Astrocyte of the spinal cord (primary cell): Measurements from ENCODE around the gene GPR152.

Experiments
- DNase-seq: peaks from one replicate; pipeline ENCODE4 v3.0.0; 2011; ENCODE audit warnings: low read depth, low spot score
- H3K4me3 ChIP-seq: 2 replicates; pipeline ENCODE4 v1.5.1; 2011; ENCODE audit warnings: low read depth, mild to moderate bottlenecking, low read length, moderate library complexity
- in situ Hi-C: cut with HindIII; loops from 2 replicates; pipeline ENCODE4 v1.10.0; 2017; ENCODE audit warnings: low sequenced_read_pairs
- TF ChIP-seq, protein P1 (sequence below): IDR thresholded peaks from 2 replicates; pipeline ENCODE4 v1.5.1; 2012; ENCODE audit warnings: low read depth, mild to moderate bottlenecking, low read length, inconsistent platforms

Gene GPR152

DNA sequence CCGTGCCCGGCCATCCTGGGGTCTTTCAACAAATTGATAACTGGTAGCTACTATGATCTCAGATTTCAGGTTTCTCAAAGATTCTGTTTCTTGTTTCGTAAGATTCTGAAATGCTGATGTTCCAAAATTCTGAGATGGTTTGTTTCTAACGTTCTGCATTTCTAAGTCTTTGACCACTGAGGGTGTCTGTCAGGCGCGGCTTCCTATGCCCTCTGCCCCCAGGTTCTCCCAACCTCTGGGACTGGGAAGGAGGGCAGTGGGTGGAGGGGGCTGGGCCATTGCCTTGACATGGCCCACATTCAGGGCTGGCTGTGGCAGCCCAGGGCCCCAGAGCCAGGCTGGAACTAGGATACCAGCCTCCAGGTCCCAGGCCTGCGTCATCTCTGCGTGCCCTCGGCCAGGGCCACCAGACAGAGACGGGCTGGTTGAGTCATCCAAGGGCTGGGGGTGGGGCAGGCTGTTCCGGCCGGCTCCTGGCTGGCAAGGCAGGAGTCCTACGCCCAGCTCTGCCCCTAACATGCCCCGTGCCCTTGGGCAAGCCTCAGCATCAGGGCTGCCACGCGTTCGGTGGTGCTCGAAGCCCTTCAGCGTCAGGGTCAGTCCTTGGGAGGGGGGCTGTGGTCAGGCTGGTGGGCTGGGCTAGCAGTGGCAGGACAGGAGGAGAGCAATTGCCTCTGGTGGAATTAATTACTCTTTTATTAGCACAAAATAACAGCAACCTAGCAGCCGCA lies 11.3 kb upstream of the GPR152 start:
- DNase-seq: no peak
- TF ChIP-seq, protein P1, sequence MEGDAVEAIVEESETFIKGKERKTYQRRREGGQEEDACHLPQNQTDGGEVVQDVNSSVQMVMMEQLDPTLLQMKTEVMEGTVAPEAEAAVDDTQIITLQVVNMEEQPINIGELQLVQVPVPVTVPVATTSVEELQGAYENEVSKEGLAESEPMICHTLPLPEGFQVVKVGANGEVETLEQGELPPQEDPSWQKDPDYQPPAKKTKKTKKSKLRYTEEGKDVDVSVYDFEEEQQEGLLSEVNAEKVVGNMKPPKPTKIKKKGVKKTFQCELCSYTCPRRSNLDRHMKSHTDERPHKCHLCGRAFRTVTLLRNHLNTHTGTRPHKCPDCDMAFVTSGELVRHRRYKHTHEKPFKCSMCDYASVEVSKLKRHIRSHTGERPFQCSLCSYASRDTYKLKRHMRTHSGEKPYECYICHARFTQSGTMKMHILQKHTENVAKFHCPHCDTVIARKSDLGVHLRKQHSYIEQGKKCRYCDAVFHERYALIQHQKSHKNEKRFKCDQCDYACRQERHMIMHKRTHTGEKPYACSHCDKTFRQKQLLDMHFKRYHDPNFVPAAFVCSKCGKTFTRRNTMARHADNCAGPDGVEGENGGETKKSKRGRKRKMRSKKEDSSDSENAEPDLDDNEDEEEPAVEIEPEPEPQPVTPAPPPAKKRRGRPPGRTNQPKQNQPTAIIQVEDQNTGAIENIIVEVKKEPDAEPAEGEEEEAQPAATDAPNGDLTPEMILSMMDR: no peak
- H3K4me3 ChIP-seq: peak overlapping the region; percentile 67
- in situ Hi-C loops: no loop called here

DNA sequence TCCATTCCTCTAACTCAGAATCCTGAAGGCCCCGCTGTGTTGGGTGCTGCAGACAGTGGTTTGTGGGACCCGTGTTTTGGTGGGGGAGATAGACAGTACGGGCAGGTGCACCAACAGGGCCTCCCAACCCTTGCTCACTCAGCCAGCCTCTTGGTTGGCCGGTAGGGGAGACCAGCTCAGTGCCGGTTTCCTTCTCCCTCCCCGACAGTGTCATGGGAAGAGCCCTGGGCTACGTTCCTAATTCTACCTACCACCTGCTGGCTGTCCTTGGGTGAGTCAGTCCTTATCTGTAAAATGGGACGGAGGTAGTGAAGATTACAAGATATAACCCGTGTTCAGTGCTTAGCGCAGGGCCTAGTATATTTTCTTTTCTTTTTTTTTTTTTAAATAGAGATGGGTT lies 10.7 kb upstream of the GPR152 start:
- no peak overlapping the region for H3K4me3 ChIP-seq
- DNase-seq: no peak
- in situ Hi-C loops: no loop called here
- TF ChIP-seq, protein P1: no peak

DNA sequence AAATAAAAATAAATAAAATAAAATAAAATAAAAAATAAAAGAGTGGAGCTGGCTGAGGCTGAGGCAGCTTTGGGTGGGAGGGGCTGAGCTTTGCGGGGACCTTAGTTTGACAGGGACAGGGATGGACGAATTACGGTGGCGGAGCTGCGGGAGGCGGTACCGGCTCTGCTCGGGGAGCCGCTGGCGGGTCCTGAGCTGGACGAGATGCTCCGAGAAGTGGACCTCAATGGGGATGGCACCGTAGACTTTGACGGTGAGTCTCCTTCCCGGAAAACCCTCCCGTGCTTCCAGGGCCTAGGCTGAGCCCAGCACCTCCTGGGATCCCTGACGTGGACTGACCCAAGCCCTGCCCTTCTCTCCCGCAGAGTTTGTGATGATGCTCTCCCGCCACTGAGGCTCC lies 5.7 kb upstream of the GPR152 start:
- TF ChIP-seq, protein P1: no peak
- H3K4me3 ChIP-seq: no peak overlapping the region
- no peak for DNase-seq
- in situ Hi-C loops: no loop called here

DNA sequence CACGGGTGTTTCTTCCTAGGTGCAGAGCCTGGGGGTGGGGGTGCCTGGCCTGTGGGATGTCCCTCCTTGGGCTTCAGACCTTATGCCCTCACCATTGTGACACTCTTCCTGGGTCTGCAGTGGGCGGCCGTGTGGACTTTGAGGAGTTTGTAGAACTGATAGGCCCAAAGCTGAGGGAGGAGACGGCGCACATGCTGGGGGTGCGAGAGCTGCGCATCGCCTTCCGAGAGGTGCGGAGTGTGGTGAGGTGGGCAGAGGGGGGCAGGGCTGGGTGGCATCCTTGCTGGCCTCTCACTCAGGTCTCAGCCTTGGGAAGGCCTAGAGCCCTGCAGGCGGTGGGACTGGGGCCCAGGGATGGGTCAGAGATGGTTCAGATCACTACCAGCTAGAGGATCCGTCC lies 4.9 kb upstream of the GPR152 start:
- in situ Hi-C loops: no loop called here
- H3K4me3 ChIP-seq: no peak overlapping the region
- TF ChIP-seq, protein P1: no peak
- no peak for DNase-seq

DNA sequence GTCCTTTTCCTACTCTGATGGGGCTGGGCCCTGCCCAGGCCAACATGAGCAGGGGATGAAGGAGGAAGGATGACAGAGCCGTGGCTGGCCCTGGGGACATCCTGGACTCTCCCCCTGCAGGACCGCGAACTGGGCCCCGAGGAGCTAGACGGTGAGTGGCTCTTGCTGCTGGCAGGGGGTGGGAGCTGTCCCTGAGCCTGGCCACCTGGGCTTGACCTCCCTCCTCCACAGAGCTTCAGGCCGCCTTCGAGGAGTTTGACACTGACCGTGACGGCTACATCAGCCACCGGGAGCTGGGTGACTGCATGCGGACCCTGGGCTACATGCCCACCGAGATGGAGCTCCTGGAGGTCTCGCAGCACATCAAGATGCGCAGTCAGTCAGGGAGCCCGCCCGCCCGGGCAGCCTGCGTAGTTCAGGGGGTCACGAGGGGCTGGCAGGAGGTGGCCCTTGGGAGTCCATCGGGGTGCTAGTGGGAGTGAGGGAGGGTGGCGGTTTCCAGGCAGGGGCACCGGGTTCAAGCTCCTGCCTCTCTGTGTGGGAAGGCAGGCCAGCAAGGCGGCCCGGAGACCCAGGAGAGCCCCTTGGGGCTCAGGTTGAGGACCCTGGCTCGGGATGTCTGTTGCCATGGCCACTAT lies 3.7 kb upstream of the GPR152 start:
- DNase-seq: no peak
- in situ Hi-C loops: no loop called here
- TF ChIP-seq, protein P1: no peak
- no peak overlapping the region for H3K4me3 ChIP-seq

DNA sequence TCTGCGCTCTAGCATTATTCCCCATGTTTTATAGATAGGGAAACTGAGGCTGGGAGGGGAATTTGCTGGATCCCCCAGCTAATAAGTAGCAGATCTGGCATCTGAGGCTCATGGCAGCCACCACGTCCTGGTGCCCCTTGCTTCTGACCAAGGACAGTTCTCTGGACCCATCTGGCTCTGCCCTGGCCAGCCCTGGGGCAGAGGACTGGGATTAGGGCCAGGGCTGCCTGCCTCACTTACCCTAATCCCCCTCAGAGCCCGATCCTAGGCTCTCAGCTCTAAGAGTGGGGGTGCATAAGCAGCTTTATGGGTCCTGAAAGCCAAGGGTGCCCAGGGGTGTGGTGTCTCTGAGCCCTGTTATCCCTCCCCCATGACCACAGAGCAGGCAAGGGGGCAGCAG lies 2.5 kb upstream of the GPR152 start, which contains the start of gene CABP4:
Gene CABP4, plus strand, starts transcription at position 301 of the 400 bp plus-strand sequence. Its CDS starts 70 bp downstream, at position 371.
- in situ Hi-C loops: no loop called here
- DNase-seq: no peak
- no peak within 1 kb of the TSS for H3K4me3 ChIP-seq
- TF ChIP-seq, protein P1: no peak
